Measurements from ENCODE around the gene KCNQ4.

The KCNQ4 gene

DNA sequence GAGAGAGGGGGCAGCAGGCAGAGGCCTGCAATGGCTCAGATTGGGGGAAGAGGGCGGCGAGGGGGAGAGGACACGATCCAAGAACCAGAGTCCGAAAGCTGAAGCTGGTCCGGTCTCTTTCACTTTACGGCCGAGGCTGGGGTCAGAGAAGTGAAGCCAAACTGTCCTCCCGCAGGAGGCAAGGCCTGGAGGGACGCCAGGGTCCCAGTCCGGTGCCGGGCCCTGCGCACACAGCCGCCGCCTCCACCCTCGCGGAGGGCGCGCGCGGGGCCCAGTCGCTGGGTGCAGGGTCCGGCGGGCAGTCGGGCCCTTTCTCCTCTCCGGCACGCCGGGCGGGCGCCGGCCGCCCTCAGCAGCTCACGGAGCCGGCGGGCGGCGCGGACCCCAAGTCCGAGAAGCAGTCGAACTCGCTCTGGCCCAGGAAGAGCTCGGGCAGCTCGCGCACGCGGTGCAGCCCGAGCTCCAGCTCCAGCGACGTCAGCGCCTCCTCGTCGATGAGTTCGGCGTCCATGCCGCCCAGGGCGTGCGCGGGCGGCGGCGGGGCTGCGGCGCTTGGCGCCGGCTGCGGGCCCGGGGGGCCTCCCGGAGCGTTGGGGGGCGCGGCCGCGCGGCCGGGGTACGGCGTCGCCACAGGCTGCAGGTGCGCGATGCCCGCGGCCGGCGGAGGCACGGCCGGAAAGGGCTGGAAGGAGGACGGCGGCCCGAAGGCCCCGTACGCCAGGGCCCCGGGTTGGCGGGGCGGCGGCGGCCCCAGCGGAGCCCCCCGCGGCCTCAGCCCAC is 77.8 kb downstream of the KCNQ4 start:
- no peak for DNase-seq (ENCODE audit: low read depth)

DNA sequence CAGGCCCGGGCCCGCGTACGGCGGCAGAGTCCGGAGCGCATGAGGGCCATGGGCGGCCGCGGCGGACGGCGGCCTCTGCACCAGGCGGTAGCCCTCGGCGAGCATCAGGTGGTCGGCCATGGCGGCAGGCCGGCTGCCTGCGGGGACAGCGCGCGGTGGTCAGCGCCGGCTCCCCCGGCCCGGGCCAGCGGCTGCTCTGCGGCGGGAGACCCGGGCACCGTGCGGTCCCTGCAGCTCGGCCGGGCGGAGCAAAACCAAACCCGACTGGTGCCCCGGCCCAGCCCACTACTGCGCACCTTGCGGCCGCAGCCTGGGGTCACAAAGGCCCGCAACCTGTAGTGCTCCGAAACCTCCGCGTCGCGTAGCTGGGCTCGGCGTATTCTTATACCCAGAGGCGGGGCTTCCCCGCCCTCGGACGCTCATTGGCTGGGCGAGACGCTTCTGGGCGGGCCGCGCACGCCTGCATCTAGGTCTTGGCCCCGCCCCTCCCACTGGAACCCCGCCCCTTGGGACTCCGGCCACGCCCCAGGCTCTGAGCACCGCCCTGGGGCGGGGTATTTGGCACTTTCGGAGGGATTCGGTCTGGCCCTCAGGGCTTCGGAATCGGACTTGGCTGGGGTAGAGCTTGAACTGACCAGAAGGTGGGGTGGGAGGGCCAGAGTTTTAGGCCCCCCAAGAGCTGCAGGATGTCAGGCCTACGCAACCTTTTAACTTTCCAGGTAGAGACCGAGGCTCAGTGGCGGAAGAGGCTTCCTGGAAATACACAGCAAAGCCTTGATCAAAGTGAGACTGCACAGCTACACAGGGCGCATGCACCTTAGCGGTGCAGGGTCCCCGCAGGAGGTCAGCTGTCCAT is 78.6 kb downstream of the KCNQ4 start, which contains the start of gene CITED4:
Gene CITED4, minus strand, starts transcription at position 356 of the 856 bp plus-strand sequence. Its CDS starts 236 bp downstream, at position 120.
- peak; percentile 83 for DNase-seq (ENCODE audit: low read depth)

DNA sequence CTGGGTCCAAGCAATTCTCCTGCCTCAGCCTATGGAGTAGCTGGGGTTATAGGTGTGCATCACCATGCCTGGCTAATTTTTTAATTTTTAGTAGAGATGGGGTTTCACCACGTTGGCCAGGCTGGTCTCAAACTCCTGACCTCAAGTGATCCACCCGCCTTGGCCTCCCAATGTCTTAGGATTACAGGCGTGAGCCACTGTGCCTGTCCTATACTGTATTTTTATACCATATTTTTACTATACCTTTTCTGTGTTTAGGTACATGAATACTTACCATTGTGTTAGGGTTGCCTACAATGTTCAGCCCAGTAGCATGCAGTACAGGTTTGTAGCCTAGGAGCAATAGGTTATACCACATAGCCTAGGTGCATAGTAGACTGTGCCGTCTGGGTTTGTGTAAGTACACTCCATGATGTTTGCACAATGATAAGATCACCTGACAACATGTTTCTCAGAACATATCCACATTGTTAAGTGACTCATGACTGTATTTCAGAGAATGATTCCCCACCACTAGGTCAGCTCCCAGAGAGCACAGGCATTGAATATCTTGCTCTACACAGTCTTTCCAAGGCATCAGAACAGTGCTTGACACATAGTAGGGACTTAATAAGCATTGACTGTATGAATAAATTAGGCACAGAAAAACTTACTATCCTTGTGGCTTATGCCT is 84.6 kb downstream of the KCNQ4 start:
- no peak for DNase-seq (ENCODE audit: low read depth)

DNA sequence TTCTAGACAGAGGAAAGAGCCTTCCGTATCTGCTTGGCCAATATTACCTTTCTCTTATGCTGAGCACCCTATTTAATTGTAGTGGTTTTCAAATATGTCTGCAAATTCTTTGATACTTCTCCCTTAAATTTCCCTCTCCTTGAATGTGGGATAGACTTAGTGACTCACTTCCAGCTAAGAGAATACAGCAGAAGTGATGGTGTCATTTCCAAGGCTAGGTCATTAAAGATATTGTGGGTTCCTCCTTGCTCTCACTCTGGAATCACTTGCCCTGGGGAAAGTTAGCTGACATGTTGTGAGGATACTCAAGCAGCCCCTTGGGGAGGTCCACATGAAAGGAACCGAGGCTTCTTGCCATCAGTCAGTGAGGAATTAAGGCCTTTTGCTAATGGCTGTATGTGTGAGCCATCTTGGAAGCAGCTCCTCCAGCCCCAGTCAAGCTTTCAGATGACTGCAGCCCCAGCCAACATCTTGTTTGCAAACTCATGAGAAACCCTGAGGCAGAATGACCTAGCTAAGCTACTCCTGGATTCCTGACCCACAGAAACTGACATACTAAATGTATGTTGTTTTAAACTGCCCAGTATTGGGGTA is 86.6 kb downstream of the KCNQ4 start:
- no peak for DNase-seq (ENCODE audit: low read depth)

DNA sequence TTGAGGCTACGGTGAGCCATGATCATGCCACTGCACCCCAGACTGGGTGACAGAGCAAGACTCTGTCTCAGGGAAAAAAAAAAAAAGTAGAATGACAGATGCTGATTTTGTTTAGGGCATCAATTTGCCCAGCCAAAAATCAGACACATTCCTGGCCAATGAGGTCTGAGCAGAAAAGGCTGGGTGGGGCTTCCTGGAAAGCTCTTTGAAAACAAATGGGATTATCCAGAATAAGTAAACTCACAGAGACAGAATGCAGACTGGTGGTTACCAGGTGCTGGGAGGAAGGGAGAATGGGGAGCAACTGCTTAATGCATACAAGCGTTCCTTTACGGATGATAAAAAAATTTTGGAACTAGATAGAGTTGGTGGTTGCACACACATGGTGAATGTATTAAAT is 88.7 kb downstream of the KCNQ4 start:
- no peak for DNase-seq (ENCODE audit: low read depth)

DNA sequence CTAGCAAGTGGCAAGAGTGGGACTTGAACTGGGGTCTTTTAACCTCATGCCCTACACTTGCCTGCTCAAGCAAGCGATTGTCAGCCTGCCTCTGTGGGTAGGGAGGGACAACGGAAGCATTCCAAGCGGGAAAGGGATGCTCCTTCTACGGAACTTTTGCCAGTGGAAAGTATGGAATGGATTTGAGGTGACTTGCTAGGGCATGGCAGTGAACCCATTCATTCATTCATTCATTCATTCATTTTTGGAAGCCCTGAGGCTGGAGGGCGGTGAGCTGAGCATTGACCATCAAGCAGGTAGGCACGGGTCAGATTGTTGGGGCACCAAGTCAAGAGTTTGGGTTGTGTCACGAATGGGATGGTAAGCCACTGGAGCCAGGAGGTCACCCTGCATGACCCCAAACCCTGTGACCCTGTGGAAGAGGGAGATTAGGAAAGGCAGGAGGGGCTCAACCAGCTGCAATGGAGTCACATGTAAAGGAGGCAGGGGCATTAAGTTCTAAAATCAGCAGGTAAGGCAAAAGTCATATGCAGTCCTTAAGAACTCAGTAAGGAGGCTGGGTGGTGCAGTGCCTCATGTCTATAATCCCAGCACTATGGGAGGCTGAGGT is 90.4 kb downstream of the KCNQ4 start:
- no peak for DNase-seq (ENCODE audit: low read depth)

DNA sequence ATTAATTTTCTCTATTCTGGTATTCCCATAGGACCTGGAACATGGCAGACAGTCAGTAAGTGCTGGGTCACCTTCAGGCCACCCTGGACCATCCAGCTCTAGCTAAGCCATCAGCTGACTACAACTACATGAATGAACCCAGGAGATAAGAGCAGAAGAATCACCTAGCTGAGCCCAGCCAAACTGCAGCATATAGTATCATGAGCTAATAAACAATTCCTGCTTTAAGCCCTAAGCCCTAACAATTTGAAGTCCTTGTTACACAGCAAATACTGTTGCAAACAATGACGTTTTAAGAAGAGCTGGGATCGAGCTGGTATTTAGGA is 92.8 kb downstream of the KCNQ4 start:
- DNase-seq (ENCODE audit: low read depth), result no peak

DNA sequence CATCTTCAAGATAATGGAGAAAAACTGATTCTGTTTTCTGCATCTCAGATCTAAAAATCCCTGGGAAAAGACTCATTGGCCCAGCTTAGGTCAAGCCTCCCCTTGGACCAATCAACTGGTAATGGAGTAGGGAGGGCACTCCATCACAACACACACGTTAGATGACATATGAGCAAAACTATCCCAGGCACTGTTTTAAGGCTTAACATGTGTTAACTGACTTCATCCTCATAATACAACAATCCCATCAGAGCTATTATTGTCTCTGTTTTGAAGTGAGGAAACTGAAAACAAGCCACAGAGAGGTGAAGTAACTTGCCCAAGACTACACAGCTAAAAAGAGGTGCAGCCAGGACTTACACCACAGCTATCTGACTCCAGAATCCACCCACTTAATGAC is 93.3 kb downstream of the KCNQ4 start:
- no peak for DNase-seq (ENCODE audit: low read depth)

DNA sequence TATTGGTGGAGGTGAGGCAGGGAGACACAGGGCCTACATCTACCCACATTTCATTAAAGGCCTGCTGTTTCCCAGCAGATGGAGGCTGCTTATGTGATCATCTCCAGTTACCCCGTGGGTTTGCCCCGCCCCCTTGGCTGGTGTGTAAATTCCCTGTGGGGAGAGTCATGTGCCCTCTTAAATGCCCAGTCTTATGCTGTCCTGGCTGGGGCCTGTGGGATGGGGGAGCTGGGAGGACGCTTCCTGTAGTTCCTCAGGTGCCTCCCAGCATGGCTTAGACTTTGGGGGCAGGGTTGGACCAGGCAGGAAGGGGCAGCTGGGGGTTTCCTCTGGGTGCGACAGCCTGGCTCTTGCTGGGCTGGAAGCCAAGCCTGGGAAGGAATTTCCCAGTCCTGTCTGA is 94.1 kb downstream of the KCNQ4 start:
- DNase-seq (ENCODE audit: low read depth), result no peak

DNA sequence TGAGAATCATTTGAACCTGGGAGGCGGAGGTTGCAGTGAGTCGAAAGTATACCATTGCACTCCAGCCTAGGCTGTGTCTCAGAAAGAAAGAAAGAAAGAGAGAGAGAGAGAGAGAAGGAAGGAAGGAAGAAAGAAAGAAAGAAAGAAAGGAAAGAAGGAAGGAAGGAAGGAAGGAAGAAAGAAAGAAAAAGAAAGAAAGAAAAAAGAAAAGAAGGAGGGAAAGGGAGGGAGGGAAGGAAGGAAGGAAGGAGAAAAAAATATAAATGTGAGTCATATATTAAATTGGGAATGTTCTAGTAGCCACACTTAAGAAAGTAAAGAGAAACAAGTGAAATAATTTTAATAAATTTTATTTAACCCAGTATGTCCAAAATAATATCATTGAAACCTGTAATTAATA is 95.3 kb downstream of the KCNQ4 start:
- DNase-seq (ENCODE audit: low read depth), result no peak

DNA sequence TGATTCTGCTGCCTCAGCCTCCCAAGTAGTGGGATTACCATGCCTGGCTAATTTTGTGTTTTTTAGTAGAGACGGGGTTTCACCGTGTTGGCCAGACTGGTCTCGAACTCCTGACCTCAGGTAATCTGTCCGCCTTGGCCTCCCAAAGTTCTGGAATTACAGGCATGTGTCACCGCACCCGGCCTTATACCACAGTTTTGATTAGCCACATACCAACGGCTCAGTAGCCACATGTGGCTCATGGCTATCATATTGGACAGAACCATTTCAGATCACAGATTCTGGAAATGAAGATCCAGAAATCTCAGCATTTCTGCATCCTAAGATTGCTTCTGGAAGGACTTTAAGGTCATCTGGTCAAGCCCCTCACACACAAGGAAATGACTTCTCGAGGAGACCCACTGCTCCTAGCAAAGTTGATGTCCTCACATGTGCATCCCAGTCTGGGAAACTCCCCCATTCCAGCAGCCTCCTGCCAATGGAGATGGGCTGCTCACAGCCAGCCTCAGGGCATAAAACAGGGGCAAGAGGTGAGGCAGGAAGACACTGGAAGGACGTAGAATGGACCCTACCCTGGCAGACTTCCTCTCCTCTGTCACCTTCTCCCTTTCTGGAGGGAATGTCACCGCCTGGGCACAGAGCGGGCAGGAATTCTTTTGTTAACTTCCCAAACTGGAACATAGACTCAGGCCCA is 96.0 kb downstream of the KCNQ4 start:
- no peak for DNase-seq (ENCODE audit: low read depth)

DNA sequence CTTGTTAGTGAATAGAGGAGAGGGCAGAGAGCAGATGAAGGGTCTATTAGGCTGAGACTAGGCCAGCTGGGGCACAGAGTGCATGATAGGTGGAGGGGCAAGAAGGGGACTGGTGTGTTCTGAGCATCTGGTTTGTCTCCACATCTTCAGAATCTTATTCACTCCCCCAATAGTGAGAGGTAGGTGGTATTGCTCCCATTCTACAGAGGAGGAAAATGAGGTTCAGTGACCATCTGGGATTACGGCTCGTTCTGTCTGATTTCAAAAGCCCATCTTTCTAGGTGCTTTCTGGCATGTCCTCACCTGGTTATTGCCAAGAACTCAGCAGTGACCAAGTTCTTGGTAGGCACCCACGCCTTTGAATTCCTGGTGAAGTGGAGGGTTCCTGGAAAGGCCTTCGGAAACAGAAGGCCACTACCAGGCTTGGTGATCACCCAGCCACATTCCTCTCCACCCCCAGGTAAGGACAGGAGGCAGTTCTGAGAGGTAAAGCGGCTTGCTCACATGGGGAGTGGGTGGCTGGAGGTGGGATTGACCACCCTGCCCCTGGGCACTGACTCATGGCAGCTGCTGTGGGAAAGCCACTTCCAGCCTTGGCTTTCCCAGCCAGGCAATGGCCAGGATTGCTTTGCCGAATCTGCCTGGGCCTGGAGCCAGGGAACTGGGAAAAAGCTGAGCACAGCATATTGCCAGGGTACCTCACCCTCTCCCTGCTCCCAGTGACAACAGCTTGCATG is 97.4 kb downstream of the KCNQ4 start:
- no peak for DNase-seq (ENCODE audit: low read depth)

DNA sequence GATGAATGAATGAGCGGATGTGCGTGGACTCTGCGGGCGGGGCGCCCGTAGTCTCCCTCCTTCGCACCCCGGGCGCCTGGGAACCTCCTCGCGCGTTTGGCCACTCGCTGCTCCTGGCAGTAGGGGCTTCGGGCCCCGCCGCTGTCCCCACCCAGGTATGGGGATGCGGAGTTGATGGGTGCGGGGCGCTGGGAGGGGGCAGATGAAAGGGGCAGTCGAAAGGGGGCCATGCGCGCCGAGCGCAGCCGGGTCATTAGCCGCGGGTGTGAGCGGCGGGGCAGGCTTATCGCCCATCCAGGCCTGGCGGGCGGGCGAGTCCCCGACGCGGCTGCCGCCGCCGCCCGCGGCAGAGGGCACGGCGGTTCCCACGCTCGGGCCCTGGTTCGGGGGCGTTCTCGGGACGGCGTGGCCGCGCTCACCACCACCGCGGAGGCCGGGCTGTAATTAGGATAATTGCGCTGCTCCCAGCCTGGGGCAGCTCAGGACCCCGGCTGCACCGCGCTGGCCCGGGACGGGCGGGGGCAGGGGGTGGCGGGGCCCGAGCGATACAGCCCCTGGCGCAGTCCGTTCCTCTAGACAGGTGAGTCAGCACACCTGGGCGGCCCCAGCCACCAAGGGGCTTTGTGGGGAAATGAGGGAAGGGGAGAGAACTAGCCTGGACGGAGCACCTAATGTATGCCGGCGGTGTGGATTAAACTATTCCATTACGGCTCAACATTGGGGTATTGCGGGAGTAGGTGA is 100.6 kb downstream of the KCNQ4 start:
- no peak for DNase-seq (ENCODE audit: low read depth)

DNA sequence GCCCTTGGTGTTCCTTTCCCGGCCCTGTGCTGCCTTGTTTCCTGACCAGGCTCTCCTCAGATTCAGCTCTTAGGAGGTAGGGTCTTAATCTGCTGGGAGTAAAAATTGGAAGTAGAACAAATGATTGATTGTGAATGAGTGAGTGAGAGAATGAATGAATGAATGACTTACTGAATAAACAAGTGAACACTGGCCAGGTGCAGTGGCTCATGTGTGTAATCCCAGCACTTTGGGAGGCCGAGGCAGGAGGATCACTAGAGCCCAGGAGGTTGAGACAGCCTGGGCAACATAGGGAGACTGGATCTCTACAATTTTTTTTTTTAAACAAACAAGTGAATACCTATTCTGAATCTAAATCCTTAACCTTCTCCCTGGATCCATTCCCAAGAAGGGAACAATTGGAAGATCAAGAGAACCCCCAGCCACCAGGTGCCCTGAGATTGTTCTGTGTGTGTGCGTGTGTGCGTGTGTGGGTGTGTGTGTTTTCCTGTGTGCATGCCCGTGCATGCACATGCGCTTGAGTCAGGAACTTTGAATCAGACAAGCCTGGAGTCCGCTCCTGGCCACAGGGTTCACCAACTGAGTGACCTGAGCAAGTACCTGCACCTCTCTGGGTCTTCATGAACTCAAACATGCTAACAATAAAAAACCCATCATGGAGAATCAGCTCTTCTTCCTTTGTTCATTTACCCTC is 102.9 kb downstream of the KCNQ4 start:
- no peak for DNase-seq (ENCODE audit: low read depth)

DNA sequence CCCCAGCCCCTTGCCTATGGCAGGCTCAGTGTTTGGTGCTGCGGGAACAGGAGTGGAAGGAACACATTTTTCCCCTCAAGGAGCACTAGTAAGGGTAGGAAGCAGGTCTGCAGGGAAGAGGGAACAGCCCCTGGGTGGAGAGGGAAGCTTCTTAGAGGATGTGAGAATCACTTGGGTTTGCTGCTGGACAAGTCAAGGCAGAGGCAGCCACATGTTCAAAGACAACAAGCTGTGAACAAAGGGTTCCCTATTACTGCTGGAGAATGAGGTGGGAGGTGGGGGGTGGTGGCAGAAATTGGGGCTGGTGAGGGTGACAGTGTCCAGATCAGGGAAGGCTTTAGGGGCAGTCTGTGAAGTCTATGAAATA is 103.4 kb downstream of the KCNQ4 start:
- DNase-seq (ENCODE audit: low read depth), result no peak

DNA sequence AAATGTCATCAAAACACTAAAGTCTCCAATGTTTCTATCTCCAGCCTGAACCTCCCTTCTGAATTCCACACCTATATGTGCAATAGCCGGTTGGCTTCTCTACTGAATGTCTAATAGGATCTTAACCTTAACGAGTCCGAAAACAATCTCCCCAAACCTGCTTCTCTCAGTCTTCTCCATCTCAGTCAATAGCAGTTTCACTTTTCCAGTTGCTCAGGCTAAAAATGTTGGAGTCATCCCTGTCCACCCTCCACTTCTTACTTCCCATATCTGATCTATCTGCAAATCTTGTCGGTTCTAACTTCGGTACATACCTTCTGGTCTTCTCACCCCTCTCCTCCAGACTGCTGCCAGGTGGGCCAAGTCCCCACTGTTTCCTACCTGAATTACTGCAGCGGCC is 104.1 kb downstream of the KCNQ4 start:
- DNase-seq (ENCODE audit: low read depth), result no peak
